H9 (cell line): ENCODE results near the gene EDNRB. TPM values are rescaled to one million over a fixed set of nuclear protein-coding genes. Genes with fewer than 3 reads are reported as not detected.

Experiments used
- DNase-seq: peaks from one replicate; pipeline ENCODE4 v3.0.0-alpha.2; 2017
- H2AFZ ChIP-seq: one replicate; pipeline ENCODE4 v1.6.1; 2013; ENCODE audit warnings: mild to moderate bottlenecking, low read length, control low read depth, moderate library complexity
- H2AK5ac ChIP-seq: 2 replicates; pipeline ENCODE4 v1.6.1; 2013; ENCODE audit warnings: low read length, control low read depth, mixed read lengths; ENCODE audit not compliant: insufficient read length
- H2BK120ac ChIP-seq: one replicate; pipeline ENCODE4 v1.6.1; 2013; ENCODE audit warnings: low read depth, mild to moderate bottlenecking, low read length, control low read depth, inconsistent platforms; ENCODE audit not compliant: poor library complexity, severe bottlenecking
- H2BK12ac ChIP-seq: 2 replicates; pipeline ENCODE4 v1.6.1; 2013; ENCODE audit warnings: low read length, control low read depth, mixed read lengths, low read depth; ENCODE audit not compliant: insufficient read length
- H2BK15ac ChIP-seq: 2 replicates; pipeline ENCODE4 v1.6.1; 2013; ENCODE audit warnings: low read depth, low read length, control low read depth
- H2BK20ac ChIP-seq: one replicate; pipeline ENCODE4 v1.6.1; 2013; ENCODE audit warnings: low read depth, mild to moderate bottlenecking, low read length, control low read depth, inconsistent platforms; ENCODE audit not compliant: poor library complexity, severe bottlenecking
- H2BK5ac ChIP-seq: 2 replicates; pipeline ENCODE4 v1.6.1; 2013; ENCODE audit warnings: low read length, control low read depth, mixed read lengths; ENCODE audit not compliant: insufficient read length
- H3K14ac ChIP-seq: 2 replicates; pipeline ENCODE4 v1.6.1; 2013; ENCODE audit warnings: low read length, control low read depth; ENCODE audit not compliant: insufficient read depth
- H3K18ac ChIP-seq: 2 replicates; pipeline ENCODE4 v1.6.1; 2013; ENCODE audit warnings: low read depth, mild to moderate bottlenecking, mixed read lengths, low read length, control low read depth; ENCODE audit not compliant: insufficient read length
- H3K23ac ChIP-seq: 2 replicates; pipeline ENCODE4 v1.6.1; 2013; ENCODE audit warnings: low read length, control low read depth, mixed read lengths, low read depth; ENCODE audit not compliant: insufficient read length
- H3K23me2 ChIP-seq: 2 replicates; pipeline ENCODE4 v1.6.1; 2013; ENCODE audit warnings: low read depth, mild to moderate bottlenecking, mixed read lengths, low read length, control low read depth; ENCODE audit not compliant: insufficient read length, poor library complexity, severe bottlenecking
- H3K27ac ChIP-seq: 2 replicates; pipeline ENCODE4 v1.5.1; 2013; ENCODE audit warnings: low read length, control low read depth, mixed read lengths, low read depth; ENCODE audit not compliant: insufficient read length
- H3K27me3 ChIP-seq: 2 replicates; pipeline ENCODE4 v1.6.1; 2013; ENCODE audit warnings: low read length, control low read depth, inconsistent platforms; ENCODE audit not compliant: insufficient read depth
- H3K4ac ChIP-seq: 2 replicates; pipeline ENCODE4 v1.6.1; 2013; ENCODE audit warnings: low read depth, mild to moderate bottlenecking, control low read depth, inconsistent platforms, low read length, moderate library complexity
- H3K4me1 ChIP-seq: 2 replicates; pipeline ENCODE4 v1.6.1; 2013; ENCODE audit warnings: low read length, control low read depth, inconsistent platforms; ENCODE audit not compliant: insufficient read depth
- H3K4me2 ChIP-seq: 2 replicates; pipeline ENCODE4 v1.6.1; 2013; ENCODE audit warnings: low read length, control low read depth, mixed read lengths; ENCODE audit not compliant: insufficient read length, insufficient read depth
- H3K56ac ChIP-seq: 2 replicates; pipeline ENCODE4 v1.6.1; 2013; ENCODE audit warnings: low read depth, mild to moderate bottlenecking, mixed read lengths, low read length, control low read depth; ENCODE audit not compliant: insufficient read length
- H3K79me1 ChIP-seq: 2 replicates; pipeline ENCODE4 v1.6.1; 2013; ENCODE audit warnings: low read depth, mild to moderate bottlenecking, moderate library complexity, low read length, control low read depth, inconsistent platforms; ENCODE audit not compliant: insufficient read depth, poor library complexity, severe bottlenecking
- H3K79me2 ChIP-seq: 2 replicates; pipeline ENCODE4 v1.6.1; 2013; ENCODE audit warnings: low read length, control low read depth, inconsistent platforms; ENCODE audit not compliant: insufficient read depth
- H3K9ac ChIP-seq: 2 replicates; pipeline ENCODE4 v1.6.1; 2013; ENCODE audit warnings: low read length, control low read depth, mixed read lengths; ENCODE audit not compliant: insufficient read length; ENCODE audit errors: extremely low read depth
- H3K9me3 ChIP-seq: one replicate; pipeline ENCODE4 v1.6.1; 2013; ENCODE audit warnings: low read depth, low read length, inconsistent platforms; ENCODE audit not compliant: control insufficient read depth
- H3T11ph ChIP-seq: one replicate; pipeline ENCODE4 v1.6.1; 2013; ENCODE audit warnings: mild to moderate bottlenecking, low read length, control low read depth, inconsistent platforms
- H4K20me1 ChIP-seq: one replicate; pipeline ENCODE4 v1.6.1; 2013; ENCODE audit not compliant: control insufficient read depth, insufficient read length, insufficient read depth
- H4K5ac ChIP-seq: 2 replicates; pipeline ENCODE4 v1.6.1; 2013; ENCODE audit warnings: low read depth, mild to moderate bottlenecking, mixed read lengths, low read length, control low read depth; ENCODE audit not compliant: insufficient read length
- H4K8ac ChIP-seq: replicated peaks from 2 replicates; pipeline ENCODE4 v1.6.1; 2013; ENCODE audit warnings: low read length, control low read depth, mixed read lengths, low read depth; ENCODE audit not compliant: insufficient read length
- H4K91ac ChIP-seq: 2 replicates; pipeline ENCODE4 v1.6.1; 2013; ENCODE audit warnings: low read depth, mild to moderate bottlenecking, moderate library complexity, mixed read lengths, low read length, control low read depth; ENCODE audit not compliant: insufficient read length
- H3K27ac Mint-ChIP-seq, 3 experiments: 2 replicates in 2 of 3; 3 replicates in 1 of 3; pipeline ENCODE4 v1.8.0; 2020 to 2021; ENCODE audit warnings: mixed read lengths in 3 of 3, mild to moderate bottlenecking in 1 of 3, moderate library complexity in 1 of 3
- H3K27me3 Mint-ChIP-seq: 2 replicates; pipeline ENCODE4 v1.8.0; 2021; ENCODE audit warnings: low read depth, mild to moderate bottlenecking, moderate library complexity, mixed read lengths
- H3K36me3 Mint-ChIP-seq, 3 experiments: 2 replicates in 2 of 3; 3 replicates in 1 of 3; pipeline ENCODE4 v1.8.0; 2020 to 2021; ENCODE audit warnings: low read depth in 3 of 3, mixed read lengths in 3 of 3; ENCODE audit not compliant: insufficient read depth in 1 of 3
- H3K4me1 Mint-ChIP-seq, 2 experiments: 2 replicates each; pipeline ENCODE4 v1.8.0; 2020; ENCODE audit warnings: mixed read lengths in 2 of 2
- H3K4me3 Mint-ChIP-seq, 2 experiments: 2 replicates in 1 of 2; 3 replicates in 1 of 2; pipeline ENCODE4 v1.8.0; 2020 to 2021; ENCODE audit warnings: mild to moderate bottlenecking in 2 of 2, mixed read lengths in 2 of 2, moderate library complexity in 1 of 2
- H3K9me3 Mint-ChIP-seq, 2 experiments: 2 replicates in 1 of 2; 3 replicates in 1 of 2; pipeline ENCODE4 v1.8.0; 2020; ENCODE audit warnings: mild to moderate bottlenecking in 2 of 2, mixed read lengths in 2 of 2, moderate library complexity in 1 of 2
- CTCF ChIP-seq: fragments of 200-600 bp; sonication (generic); conservative IDR thresholded peaks from 3 replicates; pipeline ENCODE4 v1.8.0; 2021; ENCODE audit warnings: antibody characterized with exemption, mild to moderate bottlenecking
- WGBS: extraction: QIAGEN DNeasy Blood & Tissue Kit; methylation state at CpG from one replicate; pipeline ENCODE4 v1.1.7; 2013; ENCODE audit warnings: missing lambda C conversion rate, low lambda C conversion rate, mixed read lengths; ENCODE audit not compliant: insufficient read length; ENCODE audit errors: extremely low coverage; 5-methylcytosine and 5-hydroxymethylcytosine counted together
- total RNA-seq: library from RNA; stranded (reverse); gene quantifications from 2 replicates; pipeline ENCODE4 v1.2.1, GENCODE V29; 2021

The EDNRB gene
- total RNA-seq, 1 experiment from 2014 or later: 6.6 TPM

- WGBS: no CpG with 5 or more reads among the region's 1 CpG
Measured at GRCh38 chr13:77903435-77903834, 15.2 kb downstream of the EDNRB start.

More at GRCh38 chr13:77903435-77903834, 15.2 kb downstream of the EDNRB start:
- no peaks in the 10 kb centered on the region for H3K23me2 ChIP-seq
- DNase-seq: no peak
- H3K4me2 ChIP-seq: no peak overlapping the region
- Mint-ChIP-seq H3K4me1 (no peaks in the 10 kb centered on the region), H3K36me3 (peaks cover 8 to 12% (median 10%) of the 10 kb centered on the region in 3 experiments), H3K9me3 (peaks cover 4 to 18% of the 10 kb centered on the region in 2 experiments; a peak in 4 of 5 replicates), H3K4me3 (no peak overlapping the region), H3K27me3 (no peaks in the 10 kb centered on the region), H3K27ac (no peak overlapping the region)
- no peak overlapping the region for H4K91ac ChIP-seq
- no peak for TF ChIP-seq CTCF
- H2BK120ac ChIP-seq: no peak overlapping the region
- H3K27ac ChIP-seq: no peak overlapping the region
- no peak overlapping the region for H2AFZ ChIP-seq
- H3K79me2 ChIP-seq: peaks cover 2% of the 10 kb centered on the region; the same call in 1 of the 2 replicates
- H3K23ac ChIP-seq: no peak overlapping the region
- no peak overlapping the region for H3K56ac ChIP-seq
- no peak overlapping the region for H2BK5ac ChIP-seq
- no peak overlapping the region for H3K9ac ChIP-seq
- no peak overlapping the region for H3K18ac ChIP-seq
- no peak overlapping the region for H3K14ac ChIP-seq
- H2BK12ac ChIP-seq: no peak overlapping the region
- no peaks in the 10 kb centered on the region for H3K79me1 ChIP-seq
- H2AK5ac ChIP-seq: no peak overlapping the region
- no peaks in the 10 kb centered on the region for H3K27me3 ChIP-seq
- H2BK20ac ChIP-seq: no peak overlapping the region
- H3K4me1 ChIP-seq: no peaks in the 10 kb centered on the region
- no peak overlapping the region for H3K4ac ChIP-seq
- H2BK15ac ChIP-seq: no peak overlapping the region
- H4K8ac ChIP-seq: no peak overlapping the region
- H4K20me1 ChIP-seq: no peaks in the 10 kb centered on the region
- no peaks in the 10 kb centered on the region for H3K9me3 ChIP-seq
- H3T11ph ChIP-seq: no peak overlapping the region
- H4K5ac ChIP-seq: no peak overlapping the region
